GM21423 (cell line): ENCODE measurements around the gene PRKAG2.
"Not testable (repeated sequence)": the region's sequence is repeated elsewhere in the genome, so short reads cannot be mapped to it uniquely, and the experiment has no call there.

Experiments used
- ATAC-seq: cut with Tn5 transposase; IDR thresholded peaks from one replicate; pipeline ENCODE4 v1.9.1; 2021; ENCODE audit warnings: mild to moderate bottlenecking, moderate library complexity; ENCODE audit not compliant: unreplicated experiment

PRKAG2 gene

DNA sequence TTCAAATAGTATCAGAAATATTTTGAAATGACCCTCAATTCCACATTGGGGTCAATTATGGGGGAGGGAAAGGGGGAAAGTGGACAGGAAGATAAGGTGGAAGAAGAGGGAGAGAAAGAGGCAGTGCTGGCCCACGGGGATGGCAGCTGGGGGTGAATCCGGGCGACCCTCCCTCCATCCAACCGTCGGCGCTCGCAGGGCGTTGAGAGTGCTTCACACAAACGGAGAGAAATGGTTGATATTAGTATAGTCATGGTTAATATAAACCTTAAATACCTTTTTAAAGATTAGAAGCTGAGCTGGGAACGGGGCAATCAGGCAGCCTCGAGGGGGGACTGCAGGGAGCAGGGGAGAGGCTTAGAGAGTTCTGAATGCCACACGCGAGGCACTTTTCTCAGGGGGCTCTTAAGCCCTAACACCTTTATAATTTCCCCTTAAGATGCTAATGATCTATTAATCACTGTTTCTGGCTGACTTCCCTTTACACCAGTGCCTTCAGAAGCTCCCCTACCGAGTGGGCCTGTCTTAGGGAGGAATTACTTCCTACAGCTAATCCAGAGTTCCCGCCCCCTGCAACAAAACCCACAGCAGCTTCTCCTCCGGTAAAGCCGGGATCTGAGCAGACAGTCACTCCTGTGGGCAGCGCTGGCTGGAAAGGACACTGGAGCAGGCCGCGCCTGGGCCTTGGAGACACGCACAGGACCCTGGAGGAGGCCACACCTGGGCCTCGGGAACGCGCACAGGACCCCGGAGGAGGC lies 39.5 kb downstream of the PRKAG2 start:
- ATAC-seq, result no peak

DNA sequence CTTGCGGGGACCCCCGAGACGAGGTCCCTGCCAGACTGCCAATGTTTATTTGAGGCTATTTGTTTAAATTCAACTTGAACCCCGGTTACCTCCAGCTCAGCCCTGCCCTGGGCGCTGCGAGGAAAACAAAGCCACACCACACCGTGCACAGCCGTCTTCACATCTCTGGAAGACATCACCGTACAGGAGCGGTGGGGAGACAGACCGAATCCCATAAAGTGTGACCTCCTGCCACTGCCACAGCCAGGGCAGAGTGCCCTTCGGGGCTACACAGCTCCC lies 40.0 kb downstream of the PRKAG2 start:
- ATAC-seq, result no peak

DNA sequence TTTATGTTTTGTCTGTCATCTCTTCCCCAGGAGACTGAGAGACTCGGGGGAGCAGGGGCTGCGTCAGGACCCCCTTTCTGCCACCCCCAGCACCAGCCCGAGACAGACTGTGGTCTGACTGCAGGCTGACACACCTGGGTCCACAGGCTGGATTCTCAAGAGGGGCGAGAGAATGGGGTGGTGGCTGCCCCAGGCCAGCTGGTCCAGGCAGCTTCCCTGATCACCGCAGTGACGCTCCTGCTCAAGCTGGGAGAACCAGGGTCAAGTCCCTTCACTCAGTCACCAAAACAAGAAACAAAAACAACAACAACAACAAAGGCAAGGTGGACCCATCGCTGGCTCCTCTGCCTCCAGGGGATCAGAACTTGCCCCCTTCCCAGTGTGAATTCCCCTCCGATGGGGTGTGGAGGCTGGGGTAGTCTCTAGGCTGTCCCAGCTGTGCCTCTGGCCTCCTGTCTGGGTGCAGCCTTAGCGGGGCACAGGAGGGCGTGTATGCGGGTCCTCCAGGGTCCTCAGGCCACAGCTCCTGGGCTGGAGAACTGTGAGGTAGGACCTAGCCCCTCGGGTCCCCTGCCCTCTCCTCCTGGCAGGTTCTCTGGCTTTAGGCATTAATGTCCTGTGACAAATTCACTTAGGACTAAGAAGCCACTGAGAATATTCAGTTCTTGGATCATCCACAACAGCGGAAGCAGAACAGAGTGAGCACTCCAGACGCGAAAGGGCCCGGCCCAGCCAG lies 40.6 kb downstream of the PRKAG2 start:
- ATAC-seq, result no peak

DNA sequence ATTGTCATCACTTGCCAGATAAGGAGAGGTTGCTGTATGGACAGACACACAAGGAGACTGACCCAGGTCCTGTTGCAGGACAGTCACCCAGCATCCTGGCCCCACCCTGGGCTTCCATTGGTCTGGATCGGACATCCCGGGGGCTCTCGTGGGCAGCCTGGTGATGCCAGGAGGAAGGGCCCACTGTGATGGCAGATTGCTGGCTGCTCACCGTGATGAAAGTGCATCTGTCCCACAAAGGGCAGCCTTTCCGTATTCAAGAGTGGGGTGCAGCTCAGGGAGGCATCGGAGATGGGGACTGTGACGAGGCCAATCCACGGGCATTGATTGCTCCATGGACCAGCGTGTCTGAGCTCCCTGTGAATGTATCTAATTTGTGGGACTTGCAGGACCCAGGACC lies 41.3 kb downstream of the PRKAG2 start:
- no peak for ATAC-seq

DNA sequence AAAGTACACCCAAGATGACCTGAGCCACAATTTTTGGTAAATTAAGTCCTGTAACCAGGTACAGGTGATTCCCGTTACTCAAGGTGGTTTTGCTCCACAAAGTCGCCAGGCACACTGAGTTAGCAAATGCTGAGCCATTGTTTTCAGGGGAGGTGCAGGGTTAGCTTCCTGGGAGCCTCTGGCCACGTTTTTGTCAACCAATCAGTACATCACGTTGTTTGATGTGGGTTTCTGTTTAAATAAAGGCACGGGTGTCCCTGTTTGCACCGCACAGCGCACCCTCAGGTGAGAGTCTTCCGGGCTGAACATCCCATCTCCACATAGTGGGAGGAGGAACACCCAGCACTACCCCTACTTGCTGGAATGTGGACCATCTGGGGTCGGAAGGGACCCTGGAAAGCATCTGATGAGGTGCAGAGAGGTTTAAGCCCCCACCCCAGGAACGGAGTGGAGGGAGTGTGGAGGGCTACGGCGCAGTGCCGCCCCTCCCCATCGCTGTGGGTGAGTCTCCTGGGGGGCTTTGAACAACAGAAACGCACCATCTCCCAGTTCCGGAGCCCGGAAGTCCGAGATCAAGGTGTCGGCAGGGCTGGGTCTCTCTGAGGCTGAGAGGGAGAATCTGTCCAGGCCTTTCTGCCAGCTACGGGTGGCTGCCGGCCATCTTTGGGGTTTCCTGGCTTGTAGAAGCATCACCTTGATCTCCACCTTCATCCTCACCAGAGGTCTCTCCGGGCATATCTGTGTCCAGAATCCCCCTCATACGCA lies 42.5 kb downstream of the PRKAG2 start:
- no peak for ATAC-seq

DNA sequence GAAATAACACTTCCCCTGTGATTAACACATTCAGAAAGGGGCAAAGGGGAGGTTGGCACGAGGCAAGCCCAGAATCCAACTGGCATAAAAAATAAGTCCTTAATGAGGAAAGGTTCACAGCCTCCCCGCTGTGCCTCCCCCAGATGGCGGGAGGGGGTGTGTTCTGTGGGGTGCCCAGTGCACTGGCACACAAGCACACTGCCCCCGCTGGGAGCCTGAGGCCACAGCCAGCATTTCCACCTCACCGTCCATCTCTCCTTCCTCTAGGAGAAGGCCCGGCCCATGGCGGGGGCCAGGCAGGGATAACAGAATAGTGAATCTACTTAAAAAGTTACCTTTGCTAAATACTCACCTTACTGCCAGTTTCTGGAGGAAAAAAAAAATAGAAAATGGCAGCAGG lies 43.2 kb downstream of the PRKAG2 start:
- no peak for ATAC-seq

DNA sequence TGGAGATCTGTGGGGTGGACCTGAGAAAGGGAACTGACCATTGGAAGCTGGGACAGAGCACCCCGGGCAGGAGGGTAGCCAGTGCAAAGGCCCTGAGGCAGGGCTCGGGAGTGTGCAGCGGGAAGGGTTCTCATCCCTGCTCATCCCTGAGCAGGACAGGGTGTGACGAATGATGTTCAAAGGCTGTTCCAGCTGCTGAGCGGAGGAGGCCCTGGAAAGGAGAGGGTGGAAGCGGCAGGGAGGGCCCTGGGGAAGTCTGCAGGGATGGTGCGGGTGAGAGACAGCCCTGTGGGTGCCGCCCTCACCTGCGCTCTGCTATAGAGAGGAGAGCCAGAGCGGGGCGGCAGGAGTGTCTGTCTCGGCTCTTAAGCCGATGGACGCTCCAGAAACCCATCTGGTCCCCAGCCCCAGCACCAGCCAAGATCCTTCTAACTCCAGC lies 43.7 kb downstream of the PRKAG2 start:
- ATAC-seq, result no peak

DNA sequence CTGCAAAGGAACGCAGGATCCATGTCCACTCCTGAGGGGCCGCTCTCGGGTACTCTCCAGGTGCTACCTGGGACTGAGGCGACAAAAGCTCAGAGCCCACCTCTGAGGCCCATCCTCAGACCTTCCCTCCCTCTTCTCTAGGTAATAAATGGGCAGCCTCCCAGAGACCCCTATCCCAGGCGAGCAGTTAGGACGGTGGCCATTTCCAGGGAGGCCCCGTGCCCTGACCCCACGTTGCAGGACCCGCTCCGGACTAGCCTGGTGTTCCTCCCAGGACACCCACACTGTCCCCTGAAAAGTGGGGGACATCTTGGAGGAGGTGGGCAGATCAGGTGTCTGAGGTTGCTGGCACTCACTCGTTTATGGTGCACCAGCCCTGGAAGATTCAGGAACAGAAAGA lies 44.3 kb downstream of the PRKAG2 start:
- ATAC-seq, result no peak

DNA sequence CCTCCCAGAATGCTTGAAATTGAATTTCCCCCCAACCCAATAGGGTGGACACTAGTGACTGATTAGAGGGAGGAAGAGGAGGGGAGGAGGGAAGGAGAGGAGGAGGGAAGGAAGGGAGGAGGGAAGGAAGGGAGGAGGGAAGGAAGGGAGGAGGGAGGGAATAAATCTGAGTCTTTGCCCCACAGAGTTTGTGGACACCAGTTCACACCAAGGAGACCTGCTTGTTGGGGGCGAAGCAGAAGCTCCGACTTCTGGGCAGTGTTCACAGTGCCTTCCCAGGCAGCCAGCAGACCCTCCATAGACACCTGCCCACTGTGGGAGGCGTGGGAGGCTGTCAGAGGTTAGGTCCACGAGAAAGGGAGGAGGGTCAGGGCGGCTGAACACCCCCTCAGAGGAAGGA lies 44.8 kb downstream of the PRKAG2 start:
- no peak for ATAC-seq

DNA sequence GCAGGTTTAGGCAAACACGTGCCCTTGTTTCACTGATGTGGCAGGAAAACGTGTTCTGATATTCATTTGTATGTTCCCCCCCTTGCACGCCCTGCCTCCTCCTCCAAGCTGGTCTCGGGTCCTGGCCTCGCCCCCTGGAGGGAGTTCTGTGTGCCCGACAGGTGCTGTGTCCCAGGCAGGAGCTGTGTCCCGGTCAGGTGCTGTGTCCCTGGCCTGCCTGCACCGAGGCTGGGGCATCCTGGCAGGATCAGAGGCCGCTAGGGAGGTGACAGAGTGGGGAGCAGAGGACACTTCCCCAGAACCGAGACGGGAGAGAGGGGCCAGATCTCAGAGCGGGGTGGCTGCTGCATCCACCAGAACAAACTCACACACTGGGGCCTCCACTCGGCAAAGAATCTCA lies 45.3 kb downstream of the PRKAG2 start:
- ATAC-seq, result no peak

DNA sequence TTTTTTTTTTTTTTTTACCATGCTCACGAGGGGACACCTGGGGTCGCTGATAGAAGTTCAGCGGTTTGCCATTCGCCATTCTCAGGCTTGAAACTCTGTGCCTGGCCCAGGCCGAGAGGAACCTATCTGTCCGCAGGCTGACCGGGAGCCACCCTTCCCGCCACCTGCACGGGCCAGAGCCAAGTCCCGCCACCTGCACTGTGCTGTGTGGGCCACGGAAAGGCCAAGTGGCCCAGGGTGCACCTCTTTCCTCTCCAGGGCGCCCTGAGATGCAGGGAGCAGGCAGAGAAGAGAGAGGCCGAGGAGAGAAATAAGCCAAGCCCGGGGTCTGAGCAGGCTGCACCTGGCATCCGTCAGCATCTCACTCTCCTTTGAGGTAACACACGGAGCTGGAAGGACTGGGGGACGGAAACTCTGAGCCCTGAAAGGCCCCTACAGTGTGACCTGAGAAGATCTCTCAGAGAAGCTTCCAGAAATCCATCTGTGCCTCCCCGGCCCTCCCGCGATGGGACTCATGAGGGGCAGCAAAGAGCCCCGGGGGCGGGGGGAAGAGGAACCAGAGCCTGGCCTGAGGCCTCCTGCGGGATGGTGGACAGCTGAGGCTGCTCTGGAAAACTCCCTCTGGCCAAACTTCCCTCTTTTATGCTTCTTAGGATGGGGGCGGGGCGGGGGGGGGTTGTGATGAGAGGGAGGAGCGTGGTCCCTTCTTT lies 46.6 kb downstream of the PRKAG2 start:
- ATAC-seq, result no peak

DNA sequence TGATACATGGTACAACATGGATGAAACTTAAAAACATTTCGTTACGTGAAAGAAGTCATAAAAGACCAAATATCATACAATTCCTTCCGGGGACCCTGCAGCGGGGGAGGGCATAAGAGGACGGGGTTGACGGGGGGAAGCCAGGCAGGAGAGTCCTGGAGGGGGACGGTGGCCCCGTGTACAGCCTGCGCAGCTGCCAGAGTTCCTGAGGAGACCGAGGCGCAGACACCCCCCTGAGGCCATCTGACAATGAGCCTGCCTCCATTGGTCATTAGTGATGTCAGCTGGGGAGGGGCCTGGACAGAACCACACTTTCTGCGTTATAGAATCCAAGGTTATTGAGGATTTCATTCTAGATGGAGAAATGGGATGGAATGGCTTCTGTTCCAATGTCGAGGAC lies 47.2 kb downstream of the PRKAG2 start:
- no peak for ATAC-seq

DNA sequence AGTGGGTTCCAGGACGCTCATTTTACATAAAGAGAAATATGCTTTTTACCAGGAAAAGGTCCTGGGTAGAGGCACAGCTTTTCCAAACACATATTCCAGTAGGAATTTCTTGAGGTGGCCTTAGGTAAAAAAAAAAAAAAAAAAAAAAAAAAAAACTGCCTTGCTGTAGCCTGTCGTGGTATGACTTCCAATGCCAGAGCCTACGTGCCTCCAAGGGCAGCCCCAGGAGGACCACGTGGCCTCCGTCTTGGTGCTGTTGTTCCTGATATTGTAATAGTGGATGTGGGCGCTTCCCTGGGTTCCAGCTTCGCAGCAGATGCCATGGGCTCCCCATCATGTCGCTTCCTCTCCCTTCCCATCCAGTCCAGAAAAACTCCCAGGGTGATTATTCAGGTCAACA lies 49.3 kb downstream of the PRKAG2 start:
- ATAC-seq, result no peak

DNA sequence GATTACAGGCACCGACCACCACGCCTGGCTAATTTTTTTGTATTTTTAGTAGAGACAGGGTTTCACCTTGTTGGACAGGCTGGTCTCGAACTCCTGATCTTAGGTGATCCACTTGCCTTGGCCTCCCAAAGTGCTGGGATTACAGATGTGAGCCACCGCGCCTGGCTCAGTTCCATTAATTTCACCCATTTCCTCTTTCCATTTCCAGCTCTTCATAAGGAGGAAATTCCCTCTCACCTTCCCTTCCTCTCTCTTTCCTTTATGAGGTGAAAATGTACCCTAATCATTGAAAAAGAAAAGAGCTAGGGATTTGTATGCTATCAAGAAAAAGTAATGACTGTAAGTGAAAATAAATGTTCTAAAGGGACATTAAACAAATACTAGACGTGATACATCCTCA lies 50.6 kb downstream of the PRKAG2 start:
- ATAC-seq, result not testable (repeated sequence)

DNA sequence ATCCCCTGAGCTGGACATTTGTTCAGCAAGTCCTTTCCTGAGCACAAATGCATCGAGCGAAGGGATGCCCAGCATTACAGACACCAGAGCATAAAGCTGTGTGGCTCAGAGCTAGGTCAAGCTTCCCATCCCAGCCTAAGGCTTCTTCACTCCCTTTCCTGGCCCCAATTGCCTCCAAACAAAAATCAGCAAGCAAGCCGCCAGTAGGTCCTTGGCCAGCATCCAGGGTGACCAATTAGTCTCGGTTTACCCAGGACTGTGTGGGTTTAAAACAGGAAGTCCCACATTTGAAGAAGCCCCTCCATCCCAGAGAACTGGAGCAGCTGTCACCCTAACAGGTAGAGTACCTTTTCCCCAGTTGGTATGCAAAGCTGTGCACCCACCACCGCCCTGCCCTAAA lies 51.2 kb downstream of the PRKAG2 start:
- no peak for ATAC-seq

DNA sequence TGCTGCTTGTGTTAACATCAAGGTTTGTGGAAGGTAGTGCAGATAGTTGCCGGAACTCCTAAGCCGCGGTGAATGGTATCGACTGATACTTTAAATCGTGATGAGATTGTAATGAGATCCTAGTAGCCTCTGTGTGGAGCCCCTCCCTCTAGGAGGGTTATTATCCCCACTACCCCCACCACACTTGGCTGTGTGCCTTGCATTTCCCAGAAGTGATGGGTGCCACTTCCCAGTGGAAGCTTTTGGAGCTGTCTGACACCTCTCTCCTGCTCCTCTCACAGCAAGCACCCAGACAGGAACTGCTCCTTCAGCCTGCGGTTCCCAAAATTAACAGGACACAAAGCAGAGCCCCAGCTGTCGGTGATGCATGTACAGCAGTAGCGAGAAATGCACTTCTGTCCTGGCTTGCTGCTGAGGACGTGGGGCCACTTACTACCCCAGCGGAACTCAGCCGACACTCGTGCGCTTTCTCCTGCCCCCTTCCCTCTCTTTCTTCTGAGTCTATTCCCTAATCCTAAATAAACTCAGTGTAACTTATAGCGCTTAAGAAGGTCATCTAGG lies 52.5 kb downstream of the PRKAG2 start:
- no peak for ATAC-seq

DNA sequence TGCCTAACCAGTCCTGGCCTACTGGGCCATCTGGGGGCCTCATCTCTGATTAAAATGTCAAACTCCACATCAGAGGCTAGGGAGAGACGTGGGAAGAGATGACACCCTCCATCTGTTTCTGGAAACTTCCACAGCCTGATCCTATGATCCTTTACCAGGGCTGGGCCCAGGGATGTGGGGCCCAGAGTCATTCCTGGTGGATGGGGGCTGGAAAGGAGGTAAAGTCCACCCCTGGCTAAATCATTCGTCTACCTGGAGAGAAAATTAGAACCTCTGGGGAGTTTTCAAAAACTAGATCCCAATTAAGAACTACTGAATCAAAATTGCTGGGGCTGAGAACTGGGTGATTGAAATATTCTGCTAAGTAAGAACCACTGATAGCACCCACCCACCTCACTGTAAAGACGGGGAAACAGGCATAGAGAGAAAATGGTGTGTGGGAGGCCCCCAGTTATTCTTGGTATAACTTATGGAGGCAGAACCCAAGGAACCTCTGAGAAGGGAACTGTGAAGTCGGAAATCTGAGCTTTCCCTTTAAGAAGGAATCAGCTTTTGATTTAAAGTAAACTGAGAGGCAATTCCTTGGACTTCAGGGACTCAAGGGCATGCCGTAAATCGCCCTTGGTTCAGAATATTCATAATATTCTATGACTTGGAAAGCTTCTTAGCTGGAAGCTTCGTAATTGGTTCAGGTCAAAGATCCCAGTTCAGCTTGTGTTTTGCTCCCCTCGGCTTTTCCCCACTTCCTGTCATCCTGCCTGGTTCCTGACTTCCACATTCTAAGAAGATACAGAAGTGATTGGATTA lies 53.1 kb downstream of the PRKAG2 start:
- ATAC-seq, result no peak

DNA sequence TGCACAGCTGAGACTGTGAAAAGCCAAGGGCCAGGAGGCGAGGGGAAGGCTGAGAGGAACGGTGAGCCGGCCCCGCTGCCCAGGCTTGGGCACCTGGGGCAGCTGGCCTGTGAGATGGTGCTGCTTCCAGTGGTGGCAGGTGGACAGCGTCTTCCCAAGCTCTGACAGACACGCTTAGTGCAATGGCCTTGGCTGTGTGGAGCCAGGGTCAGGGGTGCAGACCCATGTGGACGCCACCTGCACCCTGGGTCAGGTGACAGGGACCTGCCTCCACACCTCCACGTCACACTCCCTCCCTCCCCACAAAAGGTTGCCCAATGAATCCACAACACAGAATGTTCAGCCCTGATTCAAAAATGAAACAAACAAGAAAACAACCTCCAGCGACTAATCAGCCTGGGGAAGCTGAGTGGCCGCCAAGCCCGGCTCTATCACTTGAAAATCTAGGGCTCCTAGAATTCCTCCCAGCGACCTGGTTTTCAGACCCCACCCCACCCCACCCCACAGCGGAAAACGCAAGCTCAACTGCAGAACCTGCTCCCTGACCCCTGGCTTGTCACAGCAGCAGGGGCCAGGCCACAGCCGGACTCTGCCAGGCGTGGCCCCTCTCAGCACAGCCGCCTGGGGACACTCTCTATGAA lies 54.3 kb downstream of the PRKAG2 start:
- no peak for ATAC-seq

DNA sequence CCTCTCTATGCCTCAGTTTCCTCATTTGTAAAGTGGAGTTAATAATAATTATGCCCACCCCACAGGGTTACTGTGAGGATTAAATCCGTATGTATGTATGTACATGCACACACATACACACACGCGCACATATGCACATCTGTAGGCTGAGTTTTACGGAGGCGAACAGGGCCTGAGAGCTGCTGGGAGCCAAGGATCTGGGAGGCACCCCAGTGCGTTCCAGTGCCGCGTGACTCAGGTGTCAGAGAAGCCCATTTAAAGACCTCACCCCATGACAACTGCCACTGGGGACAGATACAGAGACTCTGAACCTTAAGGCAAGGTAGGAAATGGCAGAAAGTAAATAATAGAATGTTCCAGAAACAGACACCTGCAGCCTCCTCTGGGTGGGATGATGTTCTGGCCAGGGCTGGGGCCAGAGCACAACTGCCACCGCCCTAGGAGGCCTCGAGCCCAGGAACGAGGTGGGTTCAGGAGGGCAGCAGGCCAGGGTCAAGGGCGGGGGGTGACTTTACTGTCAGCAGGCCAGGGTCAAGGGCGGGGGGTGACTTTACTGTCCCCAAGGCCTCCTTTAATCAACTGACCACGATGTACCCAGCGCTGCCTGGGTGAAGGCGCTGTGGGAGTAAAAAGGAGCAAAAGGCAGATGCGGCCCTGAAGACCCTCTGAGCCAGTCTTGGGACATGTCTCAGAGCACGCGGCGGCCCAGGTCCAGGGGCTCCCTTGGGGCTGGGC lies 54.9 kb downstream of the PRKAG2 start:
- ATAC-seq, result no peak
